Erythroblast (primary cell): ENCODE data around the gene SPEG.

ENCODE experiments used
- GATA1 ChIP-seq: IDR thresholded peaks from 2 replicates; pipeline ENCODE4 v1.6.1; 2011; ENCODE audit warnings: low read depth, mild to moderate bottlenecking, control low read depth, low read length, moderate library complexity
- POLR2A ChIP-seq: IDR thresholded peaks from 2 replicates; pipeline ENCODE4 v1.6.1; 2011; ENCODE audit warnings: mild to moderate bottlenecking, low read length

DNA sequence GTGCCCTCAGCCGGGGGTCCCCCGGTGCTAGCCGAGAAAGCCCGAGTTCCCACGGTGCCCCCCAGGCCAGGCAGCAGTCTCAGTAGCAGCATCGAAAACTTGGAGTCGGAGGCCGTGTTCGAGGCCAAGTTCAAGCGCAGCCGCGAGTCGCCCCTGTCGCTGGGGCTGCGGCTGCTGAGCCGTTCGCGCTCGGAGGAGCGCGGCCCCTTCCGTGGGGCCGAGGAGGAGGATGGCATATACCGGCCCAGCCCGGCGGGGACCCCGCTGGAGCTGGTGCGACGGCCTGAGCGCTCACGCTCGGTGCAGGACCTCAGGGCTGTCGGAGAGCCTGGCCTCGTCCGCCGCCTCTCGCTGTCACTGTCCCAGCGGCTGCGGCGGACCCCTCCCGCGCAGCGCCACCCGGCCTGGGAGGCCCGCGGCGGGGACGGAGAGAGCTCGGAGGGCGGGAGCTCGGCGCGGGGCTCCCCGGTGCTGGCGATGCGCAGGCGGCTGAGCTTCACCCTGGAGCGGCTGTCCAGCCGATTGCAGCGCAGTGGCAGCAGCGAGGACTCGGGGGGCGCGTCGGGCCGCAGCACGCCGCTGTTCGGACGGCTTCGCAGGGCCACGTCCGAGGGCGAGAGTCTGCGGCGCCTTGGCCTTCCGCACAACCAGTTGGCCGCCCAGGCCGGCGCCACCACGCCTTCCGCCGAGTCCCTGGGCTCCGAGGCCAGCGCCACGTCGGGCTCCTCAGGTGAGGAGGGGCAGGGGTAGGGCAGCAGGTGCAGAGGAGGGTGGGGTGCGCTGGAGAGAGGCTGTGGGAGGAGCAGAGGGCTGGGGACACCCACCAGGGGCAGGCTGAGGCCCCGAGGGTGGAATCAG, 49.9 kb downstream of the SPEG start:
- no peak for TF ChIP-seq POLR2A
- TF ChIP-seq GATA1: no peak
